H7 (cell line): Measurements from ENCODE around the gene AKAP13. TPM values are rescaled to one million over a fixed set of nuclear protein-coding genes. Genes with fewer than 3 reads are reported as not detected.
"Not testable (repeated sequence)": the region's sequence is repeated elsewhere in the genome, so short reads cannot be mapped to it uniquely, and the experiment has no call there.

Experiments
- DNase-seq: peaks from one replicate; pipeline ENCODE4 v3.0.0; 2012
- H3K27me3 ChIP-seq: 2 replicates; pipeline ENCODE4 v1.6.0; 2011; ENCODE audit warnings: mild to moderate bottlenecking, low read length; ENCODE audit not compliant: control insufficient read depth, insufficient read depth
- H3K36me3 ChIP-seq: replicated peaks from 2 replicates; pipeline ENCODE4 v1.5.1; 2011; ENCODE audit warnings: low read length; ENCODE audit not compliant: control insufficient read depth, insufficient read depth
- H3K4me3 ChIP-seq: 2 replicates; pipeline ENCODE4 v1.5.1; 2011; ENCODE audit warnings: low read depth, mild to moderate bottlenecking, control low read depth, low read length, moderate library complexity; ENCODE audit not compliant: insufficient read depth
- total RNA-seq: library from RNA; depleted of rRNA; stranded (reverse); fragments of >200 nt; shearing (Covaris generic); gene quantifications from 2 replicates; pipeline ENCODE4 v1.2.3, GENCODE V29; 2014

The AKAP13 gene
- total RNA-seq, 1 experiment from 2014 or later, result 26.2 TPM

DNA sequence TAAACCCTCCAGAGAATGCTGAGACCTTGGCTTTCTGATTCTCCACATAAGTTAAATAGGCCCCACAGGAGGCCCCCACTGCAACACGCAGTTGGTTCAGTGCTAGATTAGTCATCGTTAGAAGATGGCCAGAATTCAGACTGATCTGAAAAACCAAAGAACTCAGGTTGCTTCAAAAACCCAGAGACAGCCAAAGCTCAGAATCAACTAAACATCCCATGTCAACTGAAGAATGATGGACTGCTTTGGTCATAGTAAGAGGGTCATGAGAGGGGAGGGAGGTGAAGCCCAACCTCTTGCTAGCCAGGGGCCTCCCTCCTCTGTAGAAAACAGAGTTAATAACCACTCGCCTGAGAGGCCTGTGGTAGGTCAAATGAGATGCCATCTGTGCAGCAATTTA lies 93.1 kb downstream of the AKAP13 start:
- no peak for DNase-seq

DNA sequence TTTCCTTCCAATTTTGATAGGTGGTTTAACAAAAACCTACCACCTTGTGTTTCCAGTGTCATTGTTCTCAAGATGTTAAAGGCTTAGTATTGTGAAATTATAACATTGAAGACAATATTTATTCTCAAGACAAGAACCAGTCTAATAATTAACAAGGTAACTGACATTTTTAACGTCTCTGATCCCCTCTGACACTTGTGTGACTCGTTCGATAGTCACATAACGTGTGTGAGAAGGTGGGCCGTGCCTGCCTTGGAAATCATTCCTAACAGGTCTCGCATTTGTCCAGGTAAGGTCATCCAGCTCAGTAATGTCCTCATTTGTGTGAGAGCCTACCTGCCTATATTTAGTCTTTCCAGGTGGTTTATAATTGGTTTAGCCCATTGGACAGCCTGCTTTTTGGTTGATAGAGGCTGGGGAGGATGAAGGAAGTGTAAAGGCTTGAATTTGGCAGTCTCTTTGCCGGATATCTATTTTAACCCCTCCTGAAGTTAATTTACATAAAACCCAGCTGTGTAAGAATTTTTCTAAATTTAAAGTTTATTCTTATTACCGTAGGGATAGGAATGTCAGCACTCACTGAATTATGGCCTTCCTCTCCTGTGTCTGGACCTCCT lies 94.4 kb downstream of the AKAP13 start:
- no peak for DNase-seq
- no peak overlapping the region for H3K4me3 ChIP-seq
- no peaks in the 10 kb centered on the region for H3K36me3 ChIP-seq
- no peaks in the 10 kb centered on the region for H3K27me3 ChIP-seq

More for the DNA sequence above, 93.1 kb downstream of the AKAP13 start:
- Histone ChIP-seq H3K27me3 (no peaks in the 10 kb centered on the region), H3K36me3 (no peaks in the 10 kb centered on the region), H3K4me3 (no peak overlapping the region)

DNA sequence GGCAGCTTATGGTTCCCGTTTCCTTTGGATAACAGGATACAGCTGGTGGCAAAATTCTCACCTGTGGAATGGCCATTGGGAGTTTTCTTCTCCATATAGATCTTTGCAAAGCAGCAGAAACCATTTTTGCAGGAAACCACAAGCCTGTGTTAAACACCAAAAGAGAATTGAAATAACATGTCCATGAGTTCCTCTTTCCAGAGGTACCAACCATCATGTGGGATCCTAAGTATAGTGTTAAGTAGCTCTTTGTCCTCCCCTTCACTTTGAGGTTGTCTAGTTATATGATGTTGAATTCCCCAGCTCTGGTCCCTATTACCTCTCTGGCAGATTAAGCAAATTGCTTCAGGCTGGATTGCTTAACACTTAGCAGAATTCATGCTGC lies 94.9 kb downstream of the AKAP13 start:
- no peaks in the 10 kb centered on the region for H3K27me3 ChIP-seq
- H3K4me3 ChIP-seq, result no peak overlapping the region
- H3K36me3 ChIP-seq, result no peaks in the 10 kb centered on the region
- no peak for DNase-seq

DNA sequence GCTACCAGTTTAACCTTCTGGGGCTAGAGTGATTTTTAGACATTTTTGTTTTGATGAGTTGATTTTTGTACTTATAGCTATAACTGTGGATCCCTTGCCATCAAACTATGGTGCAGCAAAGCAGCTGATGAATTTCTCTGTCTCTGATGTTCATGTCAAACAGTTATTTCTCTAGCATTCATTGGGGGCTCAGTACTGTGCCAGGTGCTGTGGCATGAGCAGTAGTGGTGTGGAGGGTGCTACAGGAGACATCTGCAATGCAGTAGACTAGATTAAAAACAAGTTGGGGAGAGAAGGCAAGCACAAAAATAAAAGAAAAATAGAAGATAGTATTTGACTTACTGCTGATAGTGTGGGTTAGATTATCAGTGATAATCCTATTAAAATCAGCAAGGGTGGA lies 95.3 kb downstream of the AKAP13 start:
- Histone ChIP-seq H3K27me3 (no peaks in the 10 kb centered on the region), H3K36me3 (no peaks in the 10 kb centered on the region), H3K4me3 (no peak overlapping the region)
- DNase-seq, result no peak

DNA sequence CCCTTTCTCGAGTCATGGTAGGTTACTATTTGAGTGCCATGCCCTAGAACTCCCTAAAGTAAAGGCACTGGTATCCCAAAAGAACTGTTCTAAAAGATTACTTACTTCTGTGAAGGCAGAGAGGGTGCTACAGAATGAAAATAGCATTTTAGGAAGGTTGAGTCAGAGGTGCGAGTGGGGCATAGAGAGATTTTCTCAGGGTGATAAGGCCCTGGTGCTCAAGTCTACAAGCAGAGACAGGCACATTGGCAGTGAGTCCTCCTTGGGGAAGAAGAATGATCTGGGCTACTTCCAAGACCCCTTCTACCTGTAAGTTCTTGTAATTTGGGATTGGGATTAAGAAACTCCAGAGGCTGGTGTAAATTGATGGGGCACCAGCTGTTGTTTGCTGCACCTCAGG lies 96.7 kb downstream of the AKAP13 start:
- H3K4me3 ChIP-seq, result no peak overlapping the region
- H3K36me3 ChIP-seq, result no peaks in the 10 kb centered on the region
- no peaks in the 10 kb centered on the region for H3K27me3 ChIP-seq
- no peak for DNase-seq

DNA sequence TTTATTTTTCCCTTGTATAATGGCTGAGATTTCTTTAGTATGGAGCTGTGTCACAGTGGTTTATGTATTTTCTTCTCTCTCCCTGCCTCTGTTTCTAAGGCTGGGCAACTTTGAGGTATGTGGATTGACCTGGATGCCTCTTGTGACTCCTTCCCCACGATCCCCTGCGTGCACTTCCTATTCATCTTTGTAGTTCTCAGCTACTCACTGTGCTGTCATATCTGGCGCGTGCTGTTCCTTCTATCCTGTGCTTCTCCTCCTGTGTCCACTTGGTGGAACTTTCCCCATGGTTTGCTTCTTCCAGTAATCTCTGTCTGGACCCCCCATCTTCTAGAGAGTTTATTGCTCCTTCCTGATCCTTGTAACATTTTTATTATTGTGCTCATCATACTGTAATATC lies 97.3 kb downstream of the AKAP13 start:
- no peaks in the 10 kb centered on the region for H3K27me3 ChIP-seq
- H3K36me3 ChIP-seq, result no peaks in the 10 kb centered on the region
- no peak for DNase-seq
- H3K4me3 ChIP-seq, result no peak overlapping the region

DNA sequence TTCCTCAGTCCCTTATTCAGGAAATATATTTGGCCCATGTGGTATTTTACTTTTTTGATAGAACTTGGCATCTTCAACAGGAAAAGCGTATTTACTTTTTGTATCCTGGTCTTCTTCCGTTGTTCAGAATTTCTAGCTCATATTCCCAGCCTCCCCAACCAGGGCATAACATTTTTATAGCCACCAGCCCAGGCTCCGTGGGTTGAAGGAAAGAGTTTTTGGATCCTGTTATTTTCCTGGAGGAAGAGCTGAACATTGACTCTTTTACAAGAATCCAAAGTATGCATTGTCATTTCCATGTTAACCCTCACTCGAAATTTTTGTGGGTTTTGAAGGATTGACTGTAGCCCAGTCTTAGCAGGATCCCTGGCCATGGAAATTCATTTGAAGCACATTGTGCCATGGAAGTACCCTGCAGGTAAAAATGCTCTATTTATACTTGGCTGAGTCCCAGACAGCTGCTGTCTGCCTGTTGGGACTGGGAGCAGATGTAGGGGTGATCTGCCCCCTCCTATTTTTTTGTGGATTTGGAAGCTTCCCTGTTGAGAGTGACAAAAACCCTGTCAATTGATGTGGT lies 98.8 kb downstream of the AKAP13 start:
- peak; percentile 25 for DNase-seq
- Histone ChIP-seq H3K4me3 (no peak overlapping the region), H3K36me3 (no peaks in the 10 kb centered on the region), H3K27me3 (no peaks in the 10 kb centered on the region)

DNA sequence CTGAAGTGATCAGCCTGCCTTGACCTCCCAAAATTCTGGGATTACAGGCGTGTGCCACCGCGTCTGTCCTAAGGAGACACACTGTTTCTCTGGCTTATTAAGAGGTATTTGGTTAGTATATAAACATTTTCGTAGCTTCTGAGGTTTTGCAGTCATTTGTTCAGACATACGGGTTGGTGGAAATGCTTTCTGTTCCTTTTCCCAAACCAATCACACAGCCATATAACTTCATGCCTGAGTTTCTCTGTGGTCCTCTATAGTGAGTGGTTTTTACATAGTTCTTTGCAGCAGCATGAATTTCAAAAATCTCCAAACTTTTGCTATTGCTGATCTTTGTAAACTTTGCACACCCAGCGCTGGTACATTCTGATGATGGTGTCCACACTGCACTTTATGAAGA lies 100.5 kb downstream of the AKAP13 start:
- Histone ChIP-seq H3K27me3 (no peaks in the 10 kb centered on the region), H3K4me3 (no peak overlapping the region), H3K36me3 (no peaks in the 10 kb centered on the region)
- DNase-seq, result no peak

DNA sequence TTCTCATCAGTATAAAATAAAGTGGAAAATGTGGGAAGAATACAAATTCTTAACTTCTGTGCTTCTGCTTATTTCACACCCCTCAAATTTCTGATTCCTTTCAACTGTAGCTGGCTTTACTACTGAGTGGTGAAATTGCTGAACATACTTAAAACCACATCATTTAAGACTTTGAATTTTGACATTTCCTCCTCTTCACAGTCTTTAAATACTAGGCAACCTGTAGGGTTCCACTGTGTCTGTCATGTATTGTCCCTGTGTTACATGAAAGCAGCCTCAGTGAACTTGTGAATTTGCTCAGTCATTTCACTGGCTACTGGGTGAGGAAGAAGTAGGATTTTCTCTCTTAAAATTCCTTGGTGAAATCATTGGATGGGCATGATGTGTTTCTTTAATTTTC lies 101.1 kb downstream of the AKAP13 start:
- H3K36me3 ChIP-seq, H3K4me3 ChIP-seq, DNase-seq, H3K27me3 ChIP-seq: not testable (repeated sequence)

DNA sequence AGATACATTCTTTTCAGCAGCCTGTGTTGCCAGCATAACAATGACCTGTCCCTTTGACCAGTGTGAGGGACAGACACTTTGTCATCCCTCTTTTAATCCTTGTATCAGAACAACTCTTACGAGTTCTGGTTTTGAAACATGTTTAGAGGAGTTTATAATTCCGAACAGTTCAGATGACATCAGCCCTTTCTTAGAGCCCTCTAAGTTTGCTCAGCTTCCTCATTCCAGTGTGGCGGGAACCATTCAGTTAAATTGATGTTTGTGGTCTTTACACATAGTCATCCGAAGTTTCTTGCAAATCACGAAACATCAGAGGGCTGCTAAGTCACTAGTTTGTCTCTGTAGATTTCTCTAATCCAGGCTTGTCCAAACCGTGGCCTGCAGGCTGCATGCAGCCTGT lies 102.5 kb downstream of the AKAP13 start:
- Histone ChIP-seq H3K36me3 (no peaks in the 10 kb centered on the region), H3K27me3 (no peaks in the 10 kb centered on the region), H3K4me3 (no peak overlapping the region)
- no peak for DNase-seq

DNA sequence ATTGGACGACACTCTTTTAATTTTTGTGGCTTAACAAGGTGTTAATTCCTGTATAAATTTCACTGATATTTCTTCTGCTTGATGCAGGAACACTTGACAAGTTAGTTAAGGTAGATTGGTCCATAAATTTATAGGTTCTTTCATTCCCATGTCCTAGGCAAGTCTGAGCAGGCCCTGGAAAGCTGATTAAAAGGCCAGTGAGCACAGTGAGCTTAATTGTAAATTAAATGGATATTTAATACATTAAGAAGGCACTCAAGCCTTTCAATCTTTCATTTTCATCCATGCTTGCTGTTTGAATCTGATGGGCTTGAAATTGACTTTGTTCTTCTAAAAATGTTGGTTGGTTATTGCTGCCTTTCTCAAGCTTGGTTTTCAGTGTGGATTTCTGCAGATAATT lies 103.6 kb downstream of the AKAP13 start:
- H3K4me3 ChIP-seq, H3K36me3 ChIP-seq, H3K27me3 ChIP-seq, DNase-seq: not testable (repeated sequence)

DNA sequence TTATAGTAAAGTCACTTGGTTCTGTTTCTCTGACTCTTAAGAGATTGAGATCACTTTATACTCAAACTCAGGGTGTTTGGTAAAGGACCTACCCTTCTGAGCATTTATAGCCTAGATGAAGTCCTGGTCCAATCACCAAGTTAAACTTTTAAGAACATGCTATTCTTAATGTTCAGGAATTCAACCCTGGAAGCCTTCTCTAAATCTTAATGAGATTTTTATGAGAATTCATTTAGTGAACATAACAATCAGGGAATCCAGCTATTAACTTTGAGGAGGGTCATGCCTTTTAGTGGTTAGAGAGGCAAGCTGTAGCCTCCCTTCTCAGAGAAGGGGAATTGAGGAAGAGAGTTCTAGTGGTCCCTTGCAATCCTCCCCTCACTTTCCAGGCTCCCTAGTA lies 104.5 kb downstream of the AKAP13 start:
- H3K4me3 ChIP-seq, H3K27me3 ChIP-seq, DNase-seq, H3K36me3 ChIP-seq: not testable (repeated sequence)

DNA sequence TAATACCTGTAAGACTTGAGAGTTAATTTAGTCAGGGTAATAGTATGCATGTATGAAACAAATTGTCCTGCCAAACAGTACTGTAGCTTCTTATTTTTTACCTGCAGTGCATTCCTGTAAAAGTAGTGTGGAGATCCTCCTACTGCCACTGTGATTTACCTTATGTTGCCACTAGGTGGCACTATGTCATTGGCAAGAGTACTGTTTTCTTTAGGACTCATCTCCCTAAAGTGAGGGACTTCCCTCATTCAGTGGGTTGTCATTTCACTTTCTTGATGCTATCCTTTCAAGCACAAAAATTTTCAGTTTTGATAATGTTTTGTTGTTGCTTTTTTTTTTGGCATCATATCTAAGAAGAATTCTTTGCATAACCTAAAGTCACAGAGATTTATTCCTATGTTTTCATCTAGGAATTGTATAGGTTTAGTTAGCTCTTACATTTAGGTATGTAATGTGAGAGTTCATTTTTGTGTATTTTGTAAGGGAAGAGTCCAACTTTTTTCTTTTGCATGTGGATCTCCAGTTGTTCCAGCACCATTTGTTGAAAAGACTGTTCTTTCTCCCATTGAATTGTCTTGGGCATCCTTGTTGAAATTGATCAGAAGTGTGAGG lies 105.7 kb downstream of the AKAP13 start:
- peak; percentile 56 for DNase-seq
- Histone ChIP-seq H3K36me3 (no peaks in the 10 kb centered on the region), H3K4me3 (no peak overlapping the region), H3K27me3 (no peaks in the 10 kb centered on the region)

DNA sequence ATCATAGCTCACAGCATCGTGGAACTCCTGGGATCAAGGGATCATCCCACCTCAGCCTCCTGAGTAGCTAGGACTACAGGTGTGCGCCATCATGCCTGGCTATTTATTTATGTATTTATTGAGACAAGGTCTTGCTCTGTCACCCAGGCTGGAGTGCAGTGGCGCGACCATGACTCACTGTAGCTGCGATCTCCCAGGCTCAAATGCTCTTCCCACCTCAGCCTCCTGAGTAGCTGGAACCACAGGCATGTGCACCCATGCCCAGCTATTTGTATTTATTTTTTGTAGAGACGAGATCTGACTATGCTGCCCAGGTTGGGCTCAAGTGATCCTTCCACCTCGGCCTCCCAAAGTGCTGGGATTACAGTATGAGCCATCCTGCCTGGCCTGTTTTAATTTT lies 107.4 kb downstream of the AKAP13 start:
- H3K4me3 ChIP-seq, DNase-seq, H3K36me3 ChIP-seq, H3K27me3 ChIP-seq: not testable (repeated sequence)

DNA sequence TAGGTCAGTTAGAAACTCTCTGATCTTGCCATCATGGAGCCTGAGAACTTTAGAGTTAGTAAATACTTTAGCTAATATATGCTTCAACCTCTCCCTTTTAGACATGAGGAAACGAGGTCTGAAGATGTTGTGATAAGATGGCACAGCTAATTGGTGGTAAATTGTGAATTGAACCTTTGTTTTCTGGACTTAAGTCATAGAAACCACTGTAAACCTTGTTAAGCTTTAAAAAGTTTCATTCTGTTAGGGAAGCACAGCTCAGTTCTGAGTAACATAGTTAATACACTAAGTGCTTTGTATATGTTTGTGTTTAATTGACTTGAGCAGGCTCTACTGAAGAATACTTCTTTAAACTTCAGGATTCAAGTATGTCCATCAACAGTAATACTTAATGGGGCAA lies 108.6 kb downstream of the AKAP13 start:
- no peaks in the 10 kb centered on the region for H3K36me3 ChIP-seq
- no peaks in the 10 kb centered on the region for H3K27me3 ChIP-seq
- no peak overlapping the region for H3K4me3 ChIP-seq
- no peak for DNase-seq
